H1 (cell line): ENCODE data around the gene ACAD10.

ENCODE experiments used
- ATF2 ChIP-seq: IDR thresholded peaks from 2 replicates; pipeline ENCODE4 v1.6.1; 2012; ENCODE audit warnings: low read length, inconsistent platforms
- ATF3 ChIP-seq: IDR thresholded peaks from 2 replicates; pipeline ENCODE4 v1.6.1; 2011; ENCODE audit warnings: low read depth, mild to moderate bottlenecking, low read length; ENCODE audit not compliant: insufficient read depth
- CTCF ChIP-seq, 3 experiments: IDR thresholded peaks; 1 replicate in 2 of 3; 2 replicates in 1 of 3; pipeline versions ENCODE4 v1.5.1 to v1.6.1; 2011; ENCODE audit warnings: low read length in 3 of 3, mild to moderate bottlenecking in 3 of 3, inconsistent platforms in 2 of 3, low read depth in 1 of 3, moderate library complexity in 1 of 3; ENCODE audit not compliant: insufficient read depth in 1 of 3; ENCODE audit errors: control extremely low read depth in 1 of 3
- HDAC2 ChIP-seq, 2 experiments: fragments of 300-600 bp in 1 of 2; sonication (generic) in 1 of 2; IDR thresholded peaks; 2 replicates each; pipeline ENCODE4 v1.6.1; 2011 to 2012; ENCODE audit warnings: low read depth in 2 of 2, low read length in 2 of 2, mild to moderate bottlenecking in 2 of 2, moderate library complexity in 2 of 2, borderline replicate concordance in 1 of 2, inconsistent platforms in 1 of 2
- MAX ChIP-seq: IDR thresholded peaks from 2 replicates; pipeline ENCODE4 v1.6.1; 2012; ENCODE audit warnings: inconsistent platforms
- TAF1 ChIP-seq: IDR thresholded peaks from 2 replicates; pipeline ENCODE4 v1.6.1; 2011; ENCODE audit warnings: mild to moderate bottlenecking, low read depth, low read length

DNA sequence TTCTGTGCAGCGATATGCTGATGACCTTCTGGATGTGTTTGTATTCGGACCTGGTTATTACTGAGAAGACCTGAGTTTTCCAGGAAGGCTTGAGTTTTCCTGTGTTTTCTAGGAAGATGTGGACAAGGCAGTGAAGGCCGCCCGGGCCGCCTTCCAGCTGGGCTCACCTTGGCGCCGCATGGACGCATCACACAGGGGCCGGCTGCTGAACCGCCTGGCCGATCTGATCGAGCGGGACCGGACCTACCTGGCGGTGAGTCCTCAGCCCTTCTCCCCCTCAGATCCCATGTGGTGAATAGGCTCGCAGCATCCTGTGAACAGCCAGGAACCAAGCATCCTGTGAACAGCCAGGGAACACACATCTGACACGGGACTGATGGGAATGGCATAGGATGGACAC lies 97.2 kb downstream of the ACAD10 start:
- TF ChIP-seq TAF1: no peak
- TF ChIP-seq CTCF (IDR thresholded peaks at IDR 0.05; ENCODE audit: control extremely low read depth in 1 of 3, insufficient read depth in 1 of 3, low read depth in 1 of 3, low read length in 3 of 3): no peak
- no peak for TF ChIP-seq HDAC2 (IDR thresholded peaks at IDR 0.05; ENCODE audit: borderline replicate concordance in 1 of 2, low read depth in 2 of 2, low read length in 2 of 2)
- no peak for TF ChIP-seq ATF2
- no peak for TF ChIP-seq ATF3
- TF ChIP-seq MAX: no peak
